GM21367 (cell line): ENCODE measurements around the gene IQCH.

Experiments used
- ATAC-seq: cut with Tn5 transposase; IDR thresholded peaks from one replicate; pipeline ENCODE4 v1.9.1; 2021; ENCODE audit not compliant: unreplicated experiment

IQCH gene

GRCh38 chr15:67296684-67297083 lies 42.1 kb downstream of the IQCH start:
- no peak for ATAC-seq

- no peak for ATAC-seq
These were observed 45.9 kb downstream of the IQCH start for GRCh38 chr15:67300266-67301025.

- no peak for ATAC-seq
These were observed 49.1 kb downstream of the IQCH start for GRCh38 chr15:67303490-67304363.

GRCh38 chr15:67304778-67305177 lies 50.2 kb downstream of the IQCH start:
- ATAC-seq = no peak

GRCh38 chr15:67305506-67305905 lies 50.9 kb downstream of the IQCH start:
- no peak for ATAC-seq

GRCh38 chr15:67307156-67307555 lies 52.6 kb downstream of the IQCH start:
- no peak for ATAC-seq

- ATAC-seq = no peak
These were observed 53.5 kb downstream of the IQCH start for GRCh38 chr15:67307889-67308597.

GRCh38 chr15:67311731-67312130 lies 57.1 kb downstream of the IQCH start:
- no peak for ATAC-seq

- no peak for ATAC-seq
These were observed 65.4 kb downstream of the IQCH start for GRCh38 chr15:67319961-67320360.

GRCh38 chr15:67321352-67321751 lies 66.8 kb downstream of the IQCH start:
- ATAC-seq = no peak

GRCh38 chr15:67322481-67322880 lies 67.9 kb downstream of the IQCH start:
- ATAC-seq = no peak

- no peak for ATAC-seq
These were observed 72.7 kb downstream of the IQCH start for GRCh38 chr15:67327312-67327711.

GRCh38 chr15:67327737-67328136 lies 73.2 kb downstream of the IQCH start:
- ATAC-seq = no peak

GRCh38 chr15:67329984-67330733 lies 75.6 kb downstream of the IQCH start:
- ATAC-seq = no peak

GRCh38 chr15:67331676-67332075 lies 77.1 kb downstream of the IQCH start:
- no peak for ATAC-seq

GRCh38 chr15:67335026-67335425 lies 80.4 kb downstream of the IQCH start:
- no peak for ATAC-seq

GRCh38 chr15:67335534-67336222 lies 81.1 kb downstream of the IQCH start:
- ATAC-seq = no peak

GRCh38 chr15:67340630-67341029 lies 86.0 kb downstream of the IQCH start:
- no peak for ATAC-seq

GRCh38 chr15:67341539-67341938 lies 87.0 kb downstream of the IQCH start:
- no peak for ATAC-seq

GRCh38 chr15:67343206-67343605 lies 88.6 kb downstream of the IQCH start:
- no peak for ATAC-seq
